HG03342 (cell line): ENCODE results near the gene OPRL1.
"Not testable (repeated sequence)": the region's sequence is repeated elsewhere in the genome, so short reads cannot be mapped to it uniquely, and the experiment has no call there.

Experiments used
- ATAC-seq: cut with Tn5 transposase; IDR thresholded peaks from one replicate; pipeline ENCODE4 v1.9.1; 2021; ENCODE audit warnings: mild to moderate bottlenecking, moderate library complexity; ENCODE audit not compliant: unreplicated experiment

OPRL1 gene

DNA sequence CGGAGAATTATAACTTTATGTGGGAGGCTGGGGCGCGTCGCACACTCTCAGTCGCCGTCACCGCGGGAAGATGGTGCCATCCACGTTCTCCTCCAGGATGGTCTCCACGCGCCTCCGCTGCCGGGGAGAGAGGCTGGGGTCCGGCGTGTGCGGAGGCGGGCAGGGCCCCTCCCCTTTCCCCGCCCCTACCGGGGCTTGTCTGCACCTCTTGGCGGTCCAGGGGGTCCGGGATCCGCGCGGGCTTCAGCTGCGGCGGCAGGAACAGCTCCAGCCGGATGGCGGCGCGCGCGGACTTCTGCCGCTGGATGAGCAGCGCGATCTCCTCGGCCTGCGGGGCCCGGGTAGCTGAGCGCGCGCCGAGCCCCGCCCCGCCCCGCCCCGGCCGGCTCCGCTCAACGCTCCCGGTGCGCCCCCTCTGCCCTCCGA, 3.5 kb downstream of the OPRL1 start:
- ATAC-seq: no peak

DNA sequence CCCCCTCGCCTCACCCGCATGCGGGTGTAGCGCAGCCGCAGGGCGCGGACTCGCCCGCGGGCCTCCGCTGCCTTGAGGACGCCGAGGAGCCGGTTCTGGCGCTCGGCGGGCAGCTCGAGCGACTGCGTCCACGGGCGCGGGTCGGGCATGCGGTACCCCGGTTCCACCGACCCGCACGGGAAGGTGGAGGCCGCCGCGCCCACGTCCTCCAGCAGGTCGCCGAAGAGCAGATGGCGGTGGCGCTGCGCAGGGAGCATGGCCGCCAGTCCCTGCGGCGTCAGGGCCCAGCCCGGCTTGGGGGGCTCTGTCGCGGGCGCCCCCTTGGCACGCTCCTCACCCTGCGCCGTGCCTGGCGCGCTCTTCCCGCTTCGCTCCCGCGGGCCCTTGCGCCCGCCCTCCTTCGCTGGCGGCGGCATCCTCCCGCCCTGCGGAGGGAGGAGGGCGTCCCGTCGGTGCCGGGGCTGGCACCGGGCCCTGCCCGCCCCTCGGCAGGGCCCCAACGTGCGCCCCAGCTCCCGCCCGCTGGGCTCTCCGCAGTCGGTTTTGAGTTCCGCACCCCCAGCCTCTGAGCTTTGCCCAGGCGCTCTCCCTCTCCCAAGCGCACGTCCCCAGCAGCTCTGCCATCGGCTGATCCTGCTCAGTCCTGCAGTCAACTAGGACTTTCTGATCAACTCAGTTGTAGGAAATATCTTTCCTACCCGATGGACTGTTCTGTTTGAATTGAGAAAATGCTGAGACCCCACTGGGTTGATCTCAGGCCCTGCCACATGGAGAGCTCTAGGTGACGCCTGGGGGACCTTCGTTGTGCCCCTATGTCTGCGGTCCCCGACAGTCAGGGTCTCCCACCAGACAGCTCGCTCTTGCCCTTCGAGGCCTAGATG, 4.2 kb downstream of the OPRL1 start, which contains the start of gene LKAAEAR1:
Gene LKAAEAR1, minus strand, starts transcription at position 595 of the 881 bp plus-strand sequence. Its CDS starts 179 bp downstream, at position 416.
- ATAC-seq: no peak

DNA sequence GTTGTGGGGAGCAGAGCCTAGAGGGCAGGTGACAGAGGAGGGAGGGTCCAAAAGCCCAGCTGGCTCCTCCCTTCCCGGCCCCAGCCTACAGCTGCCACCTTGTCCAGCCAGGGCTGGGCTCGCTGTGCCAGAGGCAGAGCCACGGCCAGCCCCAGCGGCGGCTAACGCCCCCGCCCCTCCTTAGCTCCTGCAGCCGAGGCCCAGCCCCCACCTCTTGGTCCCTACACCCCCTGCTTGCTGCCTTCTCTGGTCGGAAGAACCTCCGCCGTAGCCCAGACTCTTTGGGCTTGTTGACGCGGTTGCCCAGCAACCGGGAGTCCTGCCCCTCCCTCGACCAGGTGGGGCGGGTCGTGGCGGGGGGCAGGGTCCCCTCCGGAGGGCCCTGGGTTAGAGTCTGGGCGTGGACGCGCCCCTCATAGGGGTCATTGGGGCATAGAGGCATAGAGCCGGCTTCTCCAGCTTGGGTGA, 4.8 kb downstream of the OPRL1 start:
- no peak for ATAC-seq

DNA sequence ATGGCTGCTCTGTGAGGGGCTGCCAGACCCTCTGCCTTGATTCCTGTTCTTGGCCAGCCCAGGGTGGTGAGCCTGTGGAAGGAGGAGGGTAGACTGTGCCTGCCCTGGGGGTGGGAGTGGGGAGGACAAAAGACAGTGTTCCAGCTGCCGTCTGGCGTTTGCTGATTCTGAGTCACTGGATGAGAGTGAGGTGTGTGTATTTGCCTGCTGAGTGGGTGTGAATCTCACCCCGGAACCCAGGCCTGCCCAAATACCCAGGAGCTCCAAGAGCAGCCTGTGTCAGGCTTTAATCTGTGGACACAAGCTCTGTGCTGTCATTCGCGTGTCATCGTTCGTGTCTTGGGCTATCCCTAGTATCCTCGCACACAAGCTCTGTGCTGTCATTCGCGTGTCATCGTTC, 6.9 kb downstream of the OPRL1 start:
- no peak for ATAC-seq

DNA sequence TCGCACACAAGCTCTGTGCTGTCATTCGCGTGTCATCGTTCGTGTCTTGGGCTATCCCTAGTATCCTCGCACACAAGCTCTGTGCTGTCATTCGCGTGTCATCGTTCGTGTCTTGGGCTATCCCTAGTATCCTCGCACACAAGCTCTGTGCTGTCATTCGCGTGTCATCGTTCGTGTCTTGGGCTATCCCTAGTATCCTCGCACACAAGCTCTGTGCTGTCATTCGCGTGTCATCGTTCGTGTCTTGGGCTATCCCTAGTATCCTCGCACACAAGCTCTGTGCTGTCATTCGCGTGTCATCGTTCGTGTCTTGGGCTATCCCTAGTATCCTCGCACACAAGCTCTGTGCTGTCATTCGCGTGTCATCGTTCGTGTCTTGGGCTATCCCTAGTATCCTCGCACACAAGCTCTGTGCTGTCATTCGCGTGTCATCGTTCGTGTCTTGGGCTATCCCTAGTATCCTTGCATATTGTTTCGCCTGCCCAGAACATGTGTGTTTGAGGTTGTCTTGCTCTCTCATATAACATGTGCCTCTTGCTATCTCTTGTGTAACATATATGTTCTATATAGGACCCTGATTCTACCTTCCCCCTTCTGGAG, 7.4 kb downstream of the OPRL1 start:
- not testable (repeated sequence) for ATAC-seq

DNA sequence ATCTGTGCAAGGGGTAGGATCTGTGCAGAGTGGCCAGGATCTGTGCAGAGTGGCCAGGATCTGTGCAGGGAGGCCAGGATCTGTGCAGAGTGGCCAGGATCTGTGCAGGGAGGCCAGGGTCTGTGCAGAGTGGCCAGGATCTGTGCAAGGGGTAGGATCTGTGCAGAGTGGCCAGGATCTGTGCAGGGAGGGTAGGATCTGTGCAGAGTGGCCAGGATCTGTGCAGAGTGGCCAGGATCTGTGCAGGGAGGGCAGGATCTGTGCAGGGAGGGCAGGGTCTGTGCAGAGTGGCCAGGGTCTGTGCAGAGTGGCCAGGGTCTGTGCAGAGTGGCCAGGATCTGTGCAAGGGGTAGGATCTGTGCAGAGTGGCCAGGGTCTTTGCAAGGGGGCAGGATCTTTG, 8.7 kb downstream of the OPRL1 start:
- ATAC-seq: not testable (repeated sequence)

DNA sequence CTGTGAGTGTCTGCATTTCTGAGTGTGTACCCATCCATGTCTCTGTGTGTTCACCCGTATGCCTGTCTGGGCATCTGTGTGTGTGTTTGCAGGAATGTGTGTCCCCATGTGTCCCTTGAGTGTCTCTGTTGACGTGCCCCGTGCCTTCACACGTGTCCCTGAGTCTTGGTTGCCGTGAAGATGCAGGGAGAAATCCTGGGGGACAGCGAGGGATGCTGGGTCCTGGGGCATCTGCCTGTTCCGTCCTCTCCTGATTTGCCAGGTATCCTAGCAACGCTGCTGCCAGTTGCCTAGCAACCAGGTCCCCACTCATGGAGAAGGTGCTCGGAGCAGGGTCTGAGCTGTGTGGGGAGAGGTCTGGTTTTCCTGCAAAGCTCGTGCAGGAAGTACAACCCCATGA, 10.3 kb downstream of the OPRL1 start:
- ATAC-seq: no peak

DNA sequence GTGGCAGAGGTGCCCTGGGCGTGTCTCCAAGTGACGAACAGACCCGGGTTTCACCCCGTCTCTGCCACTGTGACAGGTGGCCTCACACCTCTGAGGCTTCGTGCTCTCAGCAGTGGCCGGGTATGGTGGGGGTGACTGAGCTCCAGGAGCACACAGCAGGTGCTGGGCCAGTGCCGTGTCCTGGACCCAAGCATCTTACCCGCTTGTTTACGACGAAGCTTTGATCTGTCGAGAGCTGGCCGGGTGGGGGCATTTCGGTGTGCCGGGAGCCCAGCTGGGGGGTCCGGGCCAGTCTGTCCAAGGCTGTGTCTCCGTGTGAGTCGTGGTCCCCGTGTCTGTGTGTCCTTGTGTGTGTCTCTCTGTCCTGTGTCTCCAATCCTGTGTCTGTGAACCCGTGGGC, 11.5 kb downstream of the OPRL1 start:
- ATAC-seq: no peak

DNA sequence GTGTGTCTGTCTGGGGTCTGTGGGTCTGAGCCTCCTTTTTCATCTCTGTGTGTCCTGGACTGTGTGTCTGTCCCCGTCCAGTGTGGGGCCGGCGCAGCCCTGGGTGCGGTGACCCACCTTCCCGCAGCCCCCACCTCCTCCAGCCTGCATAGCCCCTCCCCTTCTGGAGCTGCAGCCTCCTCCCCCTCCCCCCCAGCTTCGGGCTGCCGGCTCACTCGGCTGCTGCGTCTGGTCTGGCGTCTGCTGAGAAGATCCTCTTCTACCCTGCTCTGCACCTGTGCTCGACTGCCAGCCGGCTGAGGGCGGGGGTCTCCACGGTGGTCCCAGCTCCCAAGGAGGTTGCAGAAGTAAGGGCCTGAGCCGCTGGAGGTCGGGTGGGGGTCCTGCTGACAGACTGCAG, 11.9 kb downstream of the OPRL1 start:
- ATAC-seq: no peak

DNA sequence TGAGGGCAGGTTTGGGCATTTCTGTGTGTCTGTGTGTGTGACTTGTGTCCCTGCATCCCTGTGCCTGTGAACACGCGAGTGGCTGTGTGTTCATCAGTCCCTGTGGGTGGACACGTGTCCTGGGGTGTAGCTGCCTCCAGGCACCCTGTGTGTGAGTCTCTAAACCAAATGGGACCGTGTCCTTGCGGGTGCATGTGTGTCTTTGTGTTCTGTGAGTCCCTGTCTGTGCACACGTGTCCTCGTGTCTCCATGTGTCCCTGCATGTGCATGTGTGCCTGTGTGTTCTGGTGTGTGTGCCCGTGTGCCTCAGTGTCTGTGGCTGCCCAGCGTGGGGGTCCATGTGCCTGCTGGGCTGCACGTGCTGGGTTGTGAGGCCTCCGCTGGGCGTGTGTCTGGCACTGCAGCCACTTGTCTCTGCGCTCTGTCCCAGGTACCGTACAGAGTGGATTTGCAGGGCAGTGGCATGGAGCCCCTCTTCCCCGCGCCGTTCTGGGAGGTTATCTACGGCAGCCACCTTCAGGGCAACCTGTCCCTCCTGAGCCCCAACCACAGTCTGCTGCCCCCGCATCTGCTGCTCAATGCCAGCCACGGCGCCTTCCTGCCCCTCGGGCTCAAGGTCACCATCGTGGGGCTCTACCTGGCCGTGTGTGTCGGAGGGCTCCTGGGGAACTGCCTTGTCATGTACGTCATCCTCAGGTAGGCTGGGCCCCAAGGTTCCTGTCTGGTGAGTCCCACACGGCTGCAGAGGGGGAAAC, 12.6 kb downstream of the OPRL1 start:
- no peak for ATAC-seq

DNA sequence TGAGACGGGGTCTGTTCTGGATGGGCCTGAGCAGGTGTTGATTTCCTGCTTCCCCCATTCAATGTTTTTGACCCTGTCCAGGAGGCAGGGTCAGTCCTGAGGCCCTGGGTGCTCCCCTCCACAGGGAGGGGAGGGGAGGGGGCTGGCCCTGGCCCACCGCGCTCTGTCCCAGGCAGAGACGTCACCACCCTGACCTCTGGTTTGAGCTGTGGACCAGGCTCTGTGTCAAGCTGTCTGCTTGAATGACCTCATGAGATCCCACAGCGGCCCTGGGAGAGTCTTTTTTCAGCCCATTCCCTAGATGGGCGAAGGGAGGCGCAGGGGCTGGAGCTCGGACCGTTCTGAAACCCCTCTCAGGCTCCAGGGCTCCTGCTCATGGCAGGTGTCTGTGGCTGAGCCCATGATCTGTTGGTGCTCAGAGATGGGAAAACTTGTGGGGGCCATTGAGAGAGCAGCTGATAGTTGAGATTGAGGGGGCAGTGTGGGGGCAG, 13.2 kb downstream of the OPRL1 start:
- no peak for ATAC-seq

DNA sequence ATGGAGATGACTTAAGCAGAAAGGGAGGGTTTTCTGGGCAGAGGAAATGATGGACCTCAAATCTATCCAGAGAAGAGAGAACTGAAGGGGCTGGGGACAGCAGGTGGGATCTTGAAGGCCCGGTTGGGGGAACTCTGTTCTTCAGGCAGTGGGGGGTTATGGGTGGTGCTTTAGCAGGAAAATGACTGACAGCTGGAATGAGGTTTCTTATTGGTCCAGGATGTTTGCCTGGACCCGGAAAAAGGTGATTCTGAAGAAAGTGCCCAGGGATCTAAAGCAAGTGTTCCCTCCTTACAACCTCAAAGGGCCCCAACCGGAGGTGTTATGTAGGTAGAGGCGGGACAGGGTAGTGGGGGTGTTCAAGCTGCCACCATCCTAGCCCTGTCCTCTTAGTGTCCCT, 15.6 kb downstream of the OPRL1 start:
- ATAC-seq: no peak

DNA sequence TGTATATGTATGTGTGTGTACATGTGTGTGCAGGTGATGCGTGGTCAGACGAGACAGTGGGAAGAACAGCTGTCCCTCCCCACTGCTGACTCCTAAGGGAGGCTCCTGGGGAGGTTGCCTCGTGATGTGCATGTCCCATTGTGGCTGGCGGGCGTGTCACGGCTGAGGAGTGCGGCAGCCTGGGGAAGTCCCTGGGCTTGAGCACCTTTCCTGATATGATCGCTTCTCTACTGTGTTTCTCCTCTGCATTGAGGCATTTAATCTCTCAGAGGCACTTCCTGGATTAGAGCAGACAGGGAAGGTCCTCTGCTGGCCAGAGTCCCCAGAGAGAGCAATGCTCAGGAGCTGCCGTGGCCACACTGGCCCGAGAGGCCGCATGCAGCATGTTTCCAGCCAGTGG, 16.0 kb downstream of the OPRL1 start:
- ATAC-seq: no peak

DNA sequence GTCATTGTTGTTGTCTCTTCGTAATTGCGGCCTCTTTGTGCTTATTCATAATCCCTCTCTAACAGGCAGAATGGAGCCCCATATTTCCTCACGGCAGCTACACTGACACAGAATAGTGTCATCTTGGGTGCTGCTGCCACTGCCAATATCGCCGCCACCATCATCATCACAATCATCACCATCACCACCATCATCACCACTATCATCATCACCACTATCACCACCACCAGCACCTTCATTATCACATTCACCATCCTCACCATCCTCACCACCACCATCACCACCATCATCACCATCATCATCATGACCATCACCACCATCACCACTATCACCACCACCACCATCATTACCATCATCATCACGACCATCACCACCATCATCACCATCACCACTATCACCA, 16.7 kb downstream of the OPRL1 start:
- ATAC-seq: no peak

DNA sequence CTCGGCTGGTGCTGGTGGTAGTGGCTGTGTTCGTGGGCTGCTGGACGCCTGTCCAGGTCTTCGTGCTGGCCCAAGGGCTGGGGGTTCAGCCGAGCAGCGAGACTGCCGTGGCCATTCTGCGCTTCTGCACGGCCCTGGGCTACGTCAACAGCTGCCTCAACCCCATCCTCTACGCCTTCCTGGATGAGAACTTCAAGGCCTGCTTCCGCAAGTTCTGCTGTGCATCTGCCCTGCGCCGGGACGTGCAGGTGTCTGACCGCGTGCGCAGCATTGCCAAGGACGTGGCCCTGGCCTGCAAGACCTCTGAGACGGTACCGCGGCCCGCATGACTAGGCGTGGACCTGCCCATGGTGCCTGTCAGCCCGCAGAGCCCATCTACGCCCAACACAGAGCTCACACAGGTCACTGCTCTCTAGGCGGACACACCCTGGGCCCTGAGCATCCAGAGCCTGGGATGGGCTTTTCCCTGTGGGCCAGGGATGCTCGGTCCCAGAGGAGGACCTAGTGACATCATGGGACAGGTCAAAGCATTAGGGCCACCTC, 18.7 kb downstream of the OPRL1 start:
- no peak for ATAC-seq

DNA sequence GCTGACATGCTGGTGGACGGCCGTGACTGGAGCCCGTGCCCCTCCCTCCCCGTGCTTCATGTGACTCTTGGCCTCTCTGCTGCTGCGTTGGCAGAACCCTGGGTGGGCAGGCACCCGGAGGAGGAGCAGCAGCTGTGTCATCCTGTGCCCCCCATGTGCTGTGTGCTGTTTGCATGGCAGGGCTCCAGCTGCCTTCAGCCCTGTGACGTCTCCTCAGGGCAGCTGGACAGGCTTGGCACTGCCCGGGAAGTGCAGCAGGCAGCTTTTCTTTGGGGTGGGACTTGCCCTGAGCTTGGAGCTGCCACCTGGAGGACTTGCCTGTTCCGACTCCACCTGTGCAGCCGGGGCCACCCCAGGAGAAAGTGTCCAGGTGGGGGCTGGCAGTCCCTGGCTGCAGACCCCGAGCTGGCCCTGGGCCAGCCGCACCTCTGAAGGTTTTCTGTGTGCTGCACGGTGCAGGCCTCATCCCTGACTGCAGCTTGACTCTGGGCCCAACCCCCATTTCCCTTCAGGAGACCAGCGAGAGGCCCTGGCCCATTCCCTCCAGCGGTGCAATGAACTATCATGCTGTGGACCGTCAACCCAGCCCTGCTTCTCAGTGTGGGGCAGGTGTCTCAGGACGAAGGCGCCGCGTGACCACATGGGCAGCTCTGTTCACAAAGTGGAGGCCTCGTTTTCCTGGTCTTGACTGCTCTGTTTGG, 19.4 kb downstream of the OPRL1 start:
- ATAC-seq: no peak

DNA sequence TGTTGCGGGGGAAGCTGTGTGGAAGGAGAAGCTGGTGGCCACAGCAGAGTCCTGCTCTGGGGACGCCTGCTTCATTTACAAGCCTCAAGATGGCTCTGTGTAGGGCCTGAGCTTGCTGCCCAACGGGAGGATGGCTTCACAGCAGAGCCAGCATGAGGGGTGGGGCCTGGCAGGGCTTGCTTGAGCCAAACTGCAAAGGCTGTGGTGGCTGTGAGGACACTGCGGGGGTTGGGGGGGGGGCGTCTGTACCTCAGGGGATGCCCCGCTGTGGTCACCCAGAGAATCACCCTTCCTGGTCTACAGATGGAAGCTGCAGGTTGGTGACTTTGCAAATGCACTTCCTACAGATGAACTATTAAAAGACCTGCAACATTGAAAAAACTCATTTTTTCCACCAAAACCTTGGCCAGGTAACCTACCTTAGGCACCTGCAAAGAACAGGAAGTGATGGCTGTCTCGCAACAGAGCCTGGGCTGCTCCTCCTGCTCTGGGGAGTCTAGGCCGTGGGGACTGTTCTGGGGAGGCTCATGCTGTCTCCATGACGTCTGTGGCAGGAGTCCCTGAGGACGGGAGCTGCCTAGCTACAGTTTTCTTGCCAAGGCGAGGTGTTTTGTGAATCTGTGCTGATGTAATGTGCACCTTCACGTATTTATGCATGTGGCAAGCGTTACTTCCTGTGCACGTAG, 20.1 kb downstream of the OPRL1 start:
- ATAC-seq: no peak

DNA sequence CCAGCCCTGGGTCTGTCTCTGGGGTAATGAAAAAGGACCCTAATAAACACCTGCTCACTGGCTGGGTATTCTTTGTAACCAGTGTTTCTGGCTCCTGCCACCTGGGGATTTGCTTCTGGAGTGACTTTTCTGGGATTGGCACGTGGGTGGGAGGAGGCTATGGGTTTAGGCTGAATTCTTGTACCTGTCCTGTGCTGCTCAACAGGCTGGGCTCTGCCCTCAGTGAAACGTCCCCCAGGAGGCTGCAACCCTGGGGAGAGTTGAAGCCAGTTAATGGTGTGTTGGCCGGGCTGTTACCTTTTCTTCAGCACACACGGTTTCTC, 20.6 kb downstream of the OPRL1 start:
- ATAC-seq: no peak

DNA sequence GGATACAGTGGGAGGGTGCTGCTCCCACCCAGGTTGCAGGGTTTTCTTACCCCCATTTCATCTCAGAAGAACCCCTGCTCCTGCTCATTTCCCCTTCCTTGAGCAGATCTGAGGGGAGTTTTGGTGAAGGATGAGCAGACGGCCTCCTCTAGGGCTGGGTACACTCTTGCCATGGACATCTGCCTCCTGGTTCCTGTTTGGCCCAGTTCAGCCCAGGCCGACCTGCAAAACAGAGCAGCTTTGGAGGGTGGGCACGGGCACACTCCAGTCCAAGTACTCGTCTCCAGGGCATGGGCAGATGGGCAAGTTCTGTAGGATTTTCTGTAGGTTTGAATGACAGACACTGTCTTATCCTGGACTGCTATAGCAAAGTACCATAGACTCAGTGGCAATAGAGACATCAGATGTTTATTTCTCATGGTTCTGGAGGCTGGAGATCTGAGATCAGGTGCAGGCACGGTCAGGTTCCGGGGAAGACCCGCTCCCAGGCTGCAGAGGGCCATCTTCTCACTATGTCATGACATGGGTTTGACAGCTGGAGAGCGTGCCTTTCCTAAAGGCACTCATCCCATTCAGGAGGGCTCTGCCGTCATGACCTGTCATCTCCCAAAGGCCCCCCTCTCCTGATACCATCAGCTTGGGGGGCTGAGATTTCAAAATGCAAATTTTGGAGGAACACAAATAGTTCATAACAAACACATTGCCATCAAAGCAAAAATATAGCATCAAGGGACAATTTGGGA, 21.2 kb downstream of the OPRL1 start:
- ATAC-seq: no peak
